HUDEP-2 (cell line): ENCODE data around the gene TF.

Experiments
- DNase-seq, 76 experiments: peaks; one replicate each; lab custom pipeline; 2025; ENCODE audit not compliant: unreplicated experiment in 76 of 76; lab: John Stamatoyannopoulos, UW

The TF gene

DNA sequence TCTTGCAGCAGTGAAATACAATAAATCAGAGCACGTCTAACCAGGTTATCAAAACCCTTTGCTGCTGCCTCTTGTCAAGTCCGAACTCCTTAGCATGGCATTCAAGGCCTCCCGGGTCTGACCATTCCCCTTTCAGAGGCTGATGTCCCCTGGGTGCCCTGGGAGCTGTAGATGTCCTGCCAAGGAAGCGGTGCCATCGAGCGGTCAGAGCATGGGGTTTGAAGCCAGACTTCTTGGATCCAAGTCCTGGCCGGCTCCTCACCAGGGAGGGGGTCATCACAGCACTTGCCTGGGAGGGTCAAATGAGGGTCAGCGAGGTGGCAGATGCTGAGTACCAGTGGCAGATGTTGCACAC lies 496 bp downstream of the TF start:
- DNase-seq = no peak

DNA sequence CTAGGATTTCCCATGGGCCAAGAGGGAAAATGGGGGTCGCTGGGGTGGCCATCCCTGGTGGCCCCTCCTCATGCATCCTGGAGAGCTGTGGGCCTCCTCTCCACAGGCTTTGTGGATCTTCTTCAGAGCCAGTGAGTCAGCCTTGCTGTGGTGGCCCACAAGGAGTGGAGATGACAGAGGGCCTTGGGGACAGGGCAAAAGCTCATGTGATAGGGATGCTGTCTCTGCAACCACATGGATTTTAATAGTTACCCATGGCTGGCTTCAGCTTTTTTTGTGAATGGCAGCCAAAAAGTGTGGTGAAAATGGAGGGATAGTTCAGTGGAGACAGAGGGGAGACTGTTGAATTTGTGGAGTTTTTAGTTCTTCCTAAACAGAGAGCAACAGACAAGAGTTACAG lies 1.2 kb downstream of the TF start:
- no peak for DNase-seq

DNA sequence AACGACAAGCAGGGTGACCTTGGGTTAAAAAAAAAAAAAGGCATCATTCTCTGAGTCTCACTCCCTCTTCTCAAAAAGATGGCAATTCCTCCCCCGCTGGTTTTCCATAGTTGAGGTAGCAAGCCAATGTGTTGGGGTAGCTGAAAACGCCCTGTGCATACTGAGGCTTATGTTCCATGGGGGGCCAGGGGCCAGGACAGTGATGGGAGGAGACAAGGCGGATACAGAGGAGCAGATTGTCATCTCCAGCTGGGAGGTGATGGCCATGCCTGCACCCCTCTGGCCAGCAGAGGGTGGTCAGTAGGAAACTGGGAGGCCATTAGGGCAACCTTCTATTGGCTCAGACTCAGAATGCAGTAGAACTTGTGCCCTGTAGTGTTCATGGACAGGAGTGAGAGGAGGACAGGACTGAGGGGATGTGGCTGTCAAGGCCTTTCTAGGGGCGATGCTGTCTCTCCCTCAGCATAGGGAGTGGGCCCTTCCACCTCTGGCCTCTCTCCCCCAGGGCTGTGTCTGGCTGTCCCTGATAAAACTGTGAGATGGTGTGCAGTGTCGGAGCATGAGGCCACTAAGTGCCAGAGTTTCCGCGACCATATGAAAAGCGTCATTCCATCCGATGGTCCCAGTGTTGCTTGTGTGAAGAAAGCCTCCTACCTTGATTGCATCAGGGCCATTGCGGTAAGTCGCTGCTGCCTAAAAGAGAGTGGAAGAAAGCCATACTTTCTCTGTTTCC lies 1.9 kb downstream of the TF start:
- no peak for DNase-seq

DNA sequence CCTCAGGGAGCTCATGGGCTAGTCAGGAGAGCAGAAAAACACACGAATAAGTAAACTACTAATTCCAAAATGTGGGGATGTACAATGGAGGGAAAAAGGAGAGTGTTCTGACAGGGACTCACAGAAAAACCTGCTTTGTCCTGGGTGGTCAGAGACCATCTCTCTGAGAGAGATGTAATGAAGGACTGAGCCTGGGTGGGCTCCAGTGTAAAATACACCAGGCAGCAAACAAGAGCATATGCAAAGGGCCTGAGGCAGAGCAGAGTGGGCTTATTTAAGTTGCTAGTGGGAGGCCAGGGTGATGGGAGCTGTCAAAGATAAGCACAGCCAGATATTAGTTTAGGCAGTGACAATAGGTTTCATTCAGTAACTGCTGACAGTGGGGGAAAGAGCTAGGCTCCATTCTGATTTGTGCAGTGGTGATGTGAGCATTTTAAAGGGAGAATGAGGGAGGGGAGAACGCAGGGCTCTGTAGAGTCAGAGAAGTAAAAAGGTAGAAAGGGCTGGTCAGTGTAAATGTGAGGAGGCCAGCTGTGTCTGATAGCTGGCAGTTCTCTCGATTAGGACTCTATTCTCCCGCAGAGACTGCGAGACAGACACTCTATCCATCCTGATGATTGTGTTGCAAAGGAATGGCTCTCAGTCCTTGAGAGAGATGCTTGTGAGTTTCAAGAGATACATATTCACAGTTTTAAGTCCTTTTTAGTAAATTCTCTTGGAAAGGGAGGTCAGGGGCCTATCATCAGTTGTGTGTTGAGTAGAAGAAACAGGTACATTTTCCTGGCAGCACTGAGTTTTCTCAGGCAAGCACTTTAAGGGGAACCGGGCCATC lies 3.5 kb downstream of the TF start:
- no peak for DNase-seq

DNA sequence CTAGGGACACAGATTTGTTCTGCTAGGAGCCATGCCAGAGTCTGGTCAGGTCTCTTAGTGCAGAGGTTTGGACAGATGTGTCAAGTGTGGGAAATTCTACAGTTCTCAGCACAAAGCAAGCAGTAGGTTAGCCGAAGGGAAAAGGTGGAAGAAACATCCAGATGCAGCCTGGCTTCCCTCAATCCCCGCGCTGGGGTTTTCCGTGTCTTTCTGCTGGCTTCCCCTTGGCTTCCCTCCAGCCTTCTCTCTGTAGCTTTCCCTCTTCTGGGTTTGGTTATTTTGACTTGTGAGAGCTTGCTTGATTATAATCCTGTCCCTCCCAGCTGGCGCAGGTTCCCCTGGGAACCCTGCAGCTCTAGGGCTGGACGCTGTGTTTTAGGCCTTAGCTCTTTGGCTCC lies 4.1 kb downstream of the TF start:
- no peak for DNase-seq

DNA sequence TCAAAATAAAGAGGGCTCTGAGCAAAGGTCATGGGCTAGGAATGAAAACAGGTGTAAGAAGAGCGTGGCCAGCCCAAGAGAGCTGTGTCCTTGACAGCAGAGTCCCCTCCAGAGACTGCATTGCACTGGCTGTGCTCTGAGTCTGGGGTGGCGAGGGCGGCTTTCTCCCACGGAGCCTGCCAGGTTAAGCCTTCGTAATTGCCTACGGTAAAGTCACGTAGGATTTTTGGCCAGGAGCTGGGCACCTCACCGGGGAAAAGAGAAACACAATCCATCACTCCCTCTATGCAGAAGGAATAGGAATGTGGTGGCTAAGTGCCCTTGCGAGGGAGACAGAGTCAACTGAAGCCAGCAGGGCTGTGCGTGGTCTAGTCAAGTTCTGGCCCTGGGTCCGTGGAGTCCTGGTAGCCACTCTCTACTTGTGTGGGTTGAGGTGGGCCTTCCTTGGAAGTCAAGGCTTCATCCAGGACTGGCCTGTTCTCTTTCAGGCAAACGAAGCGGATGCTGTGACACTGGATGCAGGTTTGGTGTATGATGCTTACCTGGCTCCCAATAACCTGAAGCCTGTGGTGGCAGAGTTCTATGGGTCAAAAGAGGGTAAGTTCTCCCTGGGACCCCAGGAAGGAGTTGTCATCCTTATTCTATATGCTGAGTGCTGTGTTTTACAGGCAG lies 7.0 kb downstream of the TF start:
- no peak for DNase-seq

DNA sequence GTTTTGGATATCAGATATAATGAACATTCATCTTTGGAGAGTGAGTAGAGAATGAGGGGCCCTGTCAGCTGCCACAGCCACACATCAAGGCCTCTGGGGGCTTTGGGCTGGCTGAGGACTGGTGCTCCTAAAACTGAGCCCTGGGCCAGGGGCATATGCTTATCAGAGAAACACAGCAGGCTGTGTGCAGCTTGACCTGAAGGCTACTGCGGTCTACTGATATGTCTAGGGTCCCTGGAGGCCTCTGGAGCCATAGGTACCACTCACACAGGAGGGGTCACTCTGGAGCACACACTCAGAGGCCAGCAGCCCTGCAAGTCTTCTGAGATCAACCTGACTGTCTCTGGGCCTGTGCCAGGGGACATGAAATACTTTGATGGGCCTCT lies 7.6 kb downstream of the TF start:
- DNase-seq = peak in 1 of 76 experiments; percentile 22

DNA sequence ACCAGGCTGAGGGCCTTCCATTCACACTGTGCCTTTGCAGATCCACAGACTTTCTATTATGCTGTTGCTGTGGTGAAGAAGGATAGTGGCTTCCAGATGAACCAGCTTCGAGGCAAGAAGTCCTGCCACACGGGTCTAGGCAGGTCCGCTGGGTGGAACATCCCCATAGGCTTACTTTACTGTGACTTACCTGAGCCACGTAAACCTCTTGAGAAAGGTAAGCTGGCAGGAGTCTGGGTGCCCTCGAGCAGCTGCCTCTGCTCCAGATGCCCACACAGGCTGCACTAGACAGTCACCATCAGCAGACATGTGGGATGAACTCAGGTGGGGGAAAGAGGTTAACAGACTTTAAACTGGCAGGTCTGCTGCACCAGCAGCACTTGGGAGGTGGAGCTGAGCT lies 8.3 kb downstream of the TF start:
- DNase-seq = no peak

DNA sequence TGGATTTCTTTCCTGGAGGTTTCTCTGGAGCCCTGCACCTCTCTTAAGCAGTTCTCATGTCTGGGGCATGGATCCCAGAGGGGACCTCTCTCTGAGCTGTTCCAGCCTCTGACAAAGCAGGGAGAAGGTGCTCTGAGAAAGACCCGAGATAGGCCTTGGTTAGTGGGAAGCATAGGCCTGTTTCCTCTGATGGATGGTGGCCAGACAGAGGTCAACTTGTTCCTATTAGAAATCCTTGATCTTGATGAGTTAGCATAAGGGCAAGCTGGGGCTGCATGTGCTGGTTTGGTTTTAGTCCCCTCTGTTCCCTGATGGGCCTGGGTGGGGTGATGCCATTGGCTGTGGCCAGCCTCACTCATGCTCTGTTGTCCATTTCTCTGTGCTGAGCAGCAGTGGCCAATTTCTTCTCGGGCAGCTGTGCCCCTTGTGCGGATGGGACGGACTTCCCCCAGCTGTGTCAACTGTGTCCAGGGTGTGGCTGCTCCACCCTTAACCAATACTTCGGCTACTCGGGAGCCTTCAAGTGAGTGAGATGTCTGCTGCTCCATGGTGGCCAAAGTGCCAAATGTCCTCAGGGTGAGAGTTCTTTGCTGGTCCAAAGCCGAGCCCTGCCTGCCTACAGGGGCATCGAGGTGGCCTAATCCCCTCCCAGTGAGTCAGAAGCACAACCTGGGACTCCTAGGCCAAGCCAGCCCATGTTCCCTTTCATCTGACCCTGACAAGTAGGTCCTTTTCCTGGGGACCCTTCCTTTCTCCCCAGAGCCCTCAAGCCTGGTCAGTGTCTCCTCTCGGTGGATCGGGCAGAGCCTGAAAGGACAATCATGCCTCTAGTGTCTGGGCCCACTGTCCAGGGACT lies 9.0 kb downstream of the TF start:
- no peak for DNase-seq

DNA sequence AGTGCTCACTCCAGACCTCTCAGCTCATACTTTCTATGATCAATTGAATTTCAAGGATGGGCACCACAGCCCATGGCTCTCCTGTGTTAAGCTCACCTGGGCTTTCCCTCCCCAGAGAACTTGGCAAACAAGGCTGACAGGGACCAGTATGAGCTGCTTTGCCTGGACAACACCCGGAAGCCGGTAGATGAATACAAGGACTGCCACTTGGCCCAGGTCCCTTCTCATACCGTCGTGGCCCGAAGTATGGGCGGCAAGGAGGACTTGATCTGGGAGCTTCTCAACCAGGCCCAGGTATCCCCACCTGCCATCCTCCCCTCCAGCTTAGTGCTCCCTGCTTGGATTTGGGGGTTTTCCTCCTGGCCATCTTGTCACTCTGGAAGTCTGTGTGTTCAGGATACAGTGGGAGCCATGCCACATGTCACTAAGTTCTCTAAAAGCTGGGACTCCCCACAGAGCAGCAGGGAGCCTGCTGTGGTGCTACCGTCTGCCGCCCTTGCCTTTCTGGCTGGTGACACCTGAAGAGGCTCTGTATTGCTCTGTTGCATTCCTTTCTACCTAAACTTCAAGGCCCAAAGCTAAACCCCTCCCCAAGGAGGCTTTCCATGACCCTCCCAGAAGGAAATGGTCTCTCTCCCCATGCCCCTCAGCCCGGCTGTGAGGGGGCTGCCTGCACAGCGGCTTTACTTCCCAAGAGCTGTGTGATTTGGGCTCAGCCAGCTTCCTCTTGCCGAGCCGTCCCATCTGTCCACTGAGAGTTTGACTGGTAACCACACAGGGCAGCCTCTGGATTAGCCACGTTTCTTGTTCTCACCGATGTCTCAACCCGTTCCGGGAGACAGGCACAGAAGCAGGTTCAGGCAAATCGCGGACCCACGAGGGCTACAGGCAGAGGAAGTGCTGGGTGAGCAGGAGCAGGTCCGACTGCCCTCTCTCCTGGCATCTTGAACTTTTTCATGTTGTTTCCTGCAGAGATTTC lies 10.8 kb downstream of the TF start:
- no peak for DNase-seq

DNA sequence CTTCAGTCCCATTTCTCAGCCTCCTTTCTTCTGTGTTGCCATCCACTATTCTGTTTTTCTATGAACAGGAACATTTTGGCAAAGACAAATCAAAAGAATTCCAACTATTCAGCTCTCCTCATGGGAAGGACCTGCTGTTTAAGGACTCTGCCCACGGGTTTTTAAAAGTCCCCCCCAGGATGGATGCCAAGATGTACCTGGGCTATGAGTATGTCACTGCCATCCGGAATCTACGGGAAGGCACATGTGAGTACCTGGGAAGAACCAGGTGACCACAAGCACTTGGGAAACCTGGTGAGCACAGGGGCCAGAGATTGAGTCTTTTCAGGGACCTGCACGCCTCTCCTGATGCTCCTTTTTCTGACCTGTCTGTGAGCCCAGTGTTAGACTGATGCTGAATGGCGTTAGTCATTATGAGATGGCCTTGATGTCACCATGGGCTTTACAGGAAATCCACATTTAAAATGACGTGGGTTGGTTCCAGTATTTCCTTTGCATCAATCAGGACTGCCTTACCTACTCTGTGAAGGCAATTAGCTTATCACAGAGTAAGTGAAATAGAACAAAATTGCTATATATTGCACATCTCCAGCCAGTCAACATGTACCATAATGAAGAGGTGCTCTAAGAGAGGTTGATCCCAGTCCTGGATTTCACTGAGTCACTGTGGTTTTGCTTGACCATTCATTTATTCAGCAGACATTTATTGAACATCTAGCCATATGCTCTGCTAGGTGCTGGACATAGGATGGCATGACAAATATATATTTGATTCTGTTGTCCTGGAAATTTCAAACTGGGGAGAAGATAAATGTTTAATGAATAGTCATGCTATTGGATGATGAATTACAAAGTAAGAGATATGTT lies 11.7 kb downstream of the TF start:
- no peak for DNase-seq

DNA sequence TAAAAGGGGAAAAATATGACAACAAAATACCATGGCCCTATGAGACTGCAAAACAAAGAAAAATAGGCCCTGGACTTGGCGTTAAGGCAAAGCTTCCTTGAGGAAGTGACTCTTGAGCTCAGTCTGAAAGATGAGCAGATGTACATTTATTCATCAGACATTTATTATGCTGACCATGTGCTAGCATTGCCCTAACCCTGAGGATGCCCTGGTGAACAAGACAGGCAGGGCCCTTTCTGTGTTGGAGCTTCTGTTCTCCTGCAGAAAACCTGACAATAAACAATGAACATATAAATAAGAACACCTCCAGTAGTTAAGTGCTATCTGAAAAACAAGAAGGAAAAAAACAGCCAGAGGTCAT lies 12.4 kb downstream of the TF start:
- no peak for DNase-seq

DNA sequence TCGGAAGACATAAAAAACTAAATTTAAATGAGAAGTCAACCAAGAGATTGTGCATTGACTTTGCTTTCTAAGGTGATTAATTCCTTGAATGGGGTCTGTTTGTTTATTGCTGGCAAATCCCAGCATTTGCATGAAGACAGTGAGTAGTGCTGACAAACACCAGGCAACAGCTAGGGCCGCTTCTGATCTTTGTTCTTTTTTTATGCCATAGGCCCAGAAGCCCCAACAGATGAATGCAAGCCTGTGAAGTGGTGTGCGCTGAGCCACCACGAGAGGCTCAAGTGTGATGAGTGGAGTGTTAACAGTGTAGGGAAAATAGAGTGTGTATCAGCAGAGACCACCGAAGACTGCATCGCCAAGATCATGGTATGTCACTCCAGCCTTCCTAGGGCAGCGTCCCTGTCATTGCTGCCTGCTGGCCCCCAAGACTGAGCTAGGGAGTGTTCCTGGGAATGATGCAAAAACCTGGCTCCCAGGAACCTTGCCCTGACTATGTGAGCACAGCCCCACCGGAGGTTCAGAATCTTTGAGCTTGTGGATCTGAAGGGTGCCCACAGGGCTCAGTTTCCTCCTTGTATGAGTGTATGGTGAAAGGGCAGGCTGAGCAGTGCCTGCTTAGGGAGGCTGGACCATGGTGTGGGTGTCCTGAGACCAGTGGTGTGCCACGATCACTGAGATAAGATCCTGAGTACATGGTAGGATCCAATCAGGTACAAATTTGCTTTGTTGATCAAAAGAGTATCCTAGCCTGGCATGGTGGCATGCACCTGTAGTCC lies 13.0 kb downstream of the TF start:
- no peak for DNase-seq

DNA sequence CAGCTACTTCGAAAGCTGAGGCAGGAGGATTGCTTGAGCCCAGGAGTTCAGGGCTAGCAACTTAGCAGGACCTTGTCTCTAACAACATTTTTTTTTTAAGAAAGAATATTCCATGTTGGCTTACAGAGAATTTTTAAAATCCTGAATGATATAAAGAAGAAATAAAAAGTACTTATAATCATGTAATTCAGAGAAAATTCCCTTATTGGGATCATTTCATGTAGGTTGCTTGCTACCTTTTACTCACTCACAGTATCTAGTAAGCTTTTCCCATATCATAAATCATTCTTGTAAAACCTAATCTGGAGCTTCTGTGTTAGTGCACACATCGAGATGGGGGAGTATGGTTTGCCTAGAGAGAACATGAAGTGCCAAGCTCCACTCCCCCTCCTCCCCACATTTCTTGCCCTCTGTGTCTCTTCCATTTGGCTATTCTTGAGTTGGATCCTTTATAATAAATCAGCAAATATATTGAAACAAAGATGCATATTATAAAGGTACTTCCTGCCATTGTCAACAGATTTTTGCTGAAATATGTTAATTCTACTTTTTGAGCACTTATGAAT lies 13.6 kb downstream of the TF start:
- DNase-seq = no peak

DNA sequence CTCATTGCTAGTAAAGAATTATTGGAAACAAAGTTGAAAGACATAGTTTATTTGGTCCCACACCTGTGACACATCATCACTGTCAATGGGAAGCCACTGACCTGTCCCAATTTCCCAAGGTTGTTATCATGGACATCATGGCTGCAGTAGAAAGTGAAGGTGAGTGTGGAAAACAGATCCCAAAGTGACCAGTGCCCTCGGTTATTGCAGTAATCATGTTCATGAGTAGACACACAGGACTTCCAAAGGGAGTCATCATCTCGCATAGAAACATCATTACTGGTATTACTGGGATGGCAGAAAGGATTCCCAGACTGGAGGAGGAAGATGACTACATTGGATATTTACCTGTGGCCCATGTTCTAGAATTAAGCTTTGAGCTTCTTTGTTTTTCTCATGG lies 14.7 kb downstream of the TF start:
- DNase-seq = no peak

DNA sequence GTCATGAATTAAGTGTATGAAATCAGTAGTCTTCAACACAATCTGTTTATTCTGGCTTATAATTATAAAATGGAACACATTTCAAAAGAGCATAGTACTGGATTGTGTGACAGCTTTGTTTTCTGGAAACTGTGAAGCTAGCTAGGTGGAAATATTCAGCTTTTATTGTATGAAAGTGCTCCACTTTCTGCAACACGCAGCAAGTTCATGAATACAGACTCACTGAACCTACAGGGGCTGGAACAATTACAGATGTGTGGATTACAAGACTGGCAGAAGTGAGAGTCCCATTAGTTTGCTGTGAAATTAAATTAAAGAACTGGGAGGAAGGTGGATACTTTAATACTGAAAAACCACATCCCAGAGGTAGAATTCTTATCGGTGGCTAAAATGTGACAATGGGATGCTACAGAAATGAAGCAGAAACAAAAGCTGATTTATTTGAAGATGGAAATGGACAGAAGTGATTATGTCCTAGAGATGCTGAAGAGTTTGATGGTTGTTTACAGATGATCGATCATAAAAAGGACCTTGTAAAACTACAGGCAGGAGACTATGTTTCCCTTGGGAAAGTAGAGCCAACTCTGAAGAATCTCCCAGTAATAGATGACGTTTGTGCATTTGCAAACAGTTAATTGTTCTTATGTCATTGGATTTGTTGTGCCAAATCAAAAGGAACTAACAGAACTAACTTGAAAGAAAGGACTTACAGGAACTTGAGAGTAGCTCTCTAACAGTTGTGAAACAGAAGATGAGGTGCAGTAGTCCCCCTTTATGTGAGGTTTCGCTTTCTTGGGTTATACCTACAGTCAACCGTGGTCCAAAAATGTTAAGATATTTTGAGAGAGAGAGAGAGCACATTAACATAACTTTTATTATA lies 15.7 kb downstream of the TF start:
- DNase-seq = no peak

DNA sequence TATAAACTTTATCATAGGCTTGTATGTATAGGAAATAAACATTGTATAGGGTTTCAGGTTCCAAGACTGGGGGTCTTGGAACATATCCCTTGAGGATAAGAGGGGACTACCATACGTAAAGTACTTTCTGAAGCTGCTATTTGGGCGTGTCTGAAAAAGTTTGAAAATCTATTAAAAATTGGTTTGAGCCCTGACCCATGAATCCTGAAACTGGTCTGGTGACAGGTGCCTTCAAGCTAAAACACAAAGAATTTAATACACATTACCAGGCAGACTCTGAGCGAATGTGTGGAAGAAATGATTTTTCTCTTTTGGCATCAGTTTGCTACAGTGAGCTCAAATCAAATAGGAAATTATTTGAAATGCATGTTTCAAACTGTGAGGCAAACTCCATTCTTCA lies 16.3 kb downstream of the TF start:
- no peak for DNase-seq
